Adrenal gland (tissue), 12 donors: ENCODE results near the gene SLC25A26. TPM values are rescaled to one million over a fixed set of nuclear protein-coding genes. Genes with fewer than 3 reads are reported as not detected.

Experiments
- DNase-seq, 7 donors: peaks; one replicate each; pipeline ENCODE4 v3.0.0-alpha.2; 2019 to 2020
- H3K27ac ChIP-seq, 5 donors: fragments of 200-600 bp; sonication (generic) in 4 of 5; 1 replicate in 3 of 5; 2 replicates in 2 of 5; pipeline versions ENCODE4 v1.5.1 to v1.8.0; 2016 to 2020; ENCODE audit warnings: mild to moderate bottlenecking in 1 of 5
- H3K27me3 ChIP-seq: fragments of 200-600 bp; 2 replicates; pipeline ENCODE4 v1.8.0; 2021
- H3K36me3 ChIP-seq, 2 donors: fragments of 200-600 bp; replicated peaks in 1 of 2; 1 replicate in 1 of 2; 2 replicates in 1 of 2; pipeline versions ENCODE4 v1.5.1 to v1.8.0; 2018 to 2022
- H3K4me1 ChIP-seq, 2 donors: fragments of 200-600 bp; replicated peaks in 1 of 2; 1 replicate in 1 of 2; 2 replicates in 1 of 2; pipeline versions ENCODE4 v1.5.1 to v1.8.0; 2018 to 2021
- H3K4me3 ChIP-seq, 4 donors: fragments of 200-600 bp; sonication (generic) in 3 of 4; one replicate each; pipeline ENCODE4 v1.5.1; 2016 to 2018
- H3K9me3 ChIP-seq, 3 donors: fragments of 200-600 bp; sonication (generic) in 1 of 3; replicated peaks in 1 of 3; 1 replicate in 2 of 3; 2 replicates in 1 of 3; pipeline versions ENCODE4 v1.5.1 to v1.8.0; 2016 to 2021
- CTCF ChIP-seq, 6 experiments: fragments of 450-650 bp in 4 of 6; fragments of 200-600 bp in 2 of 6; sonication (generic) in 1 of 6; IDR thresholded peaks; 1 replicate in 5 of 6; 2 replicates in 1 of 6; pipeline versions ENCODE4 v1.5.1 to v1.8.0; 2016 to 2021; ENCODE audit warnings: antibody characterized with exemption in 6 of 6, mild to moderate bottlenecking in 2 of 6, moderate library complexity in 1 of 6
- POLR2A ChIP-seq, 2 donors: fragments of 450-650 bp; IDR thresholded peaks; one replicate each; pipeline ENCODE4 v1.6.1; 2017; ENCODE audit warnings: antibody characterized with exemption in 2 of 2, mild to moderate bottlenecking in 2 of 2, moderate library complexity in 1 of 2
- WGBS, 4 donors: extraction: QIAGEN DNeasy Blood & Tissue Kit in 2 of 4; methylation state at CpG; one replicate each; pipeline versions ENCODE4 v1.1.5 to v1.1.7; 2013 to 2017; 5-methylcytosine and 5-hydroxymethylcytosine counted together
- intact Hi-C, 2 donors: fragments of 100-400 bp; cut with DNase I; formaldehyde crosslinking; loops; one replicate each; pipeline versions ENCODE4 v1.14.1 to v1.15.0; 2022 to 2023
- polyA plus RNA-seq, 3 donors: library from polyadenylated mRNA; stranded (reverse); fragments of 200-250 nt in 2 of 3; fragments of 350-450 nt in 1 of 3; fragmentation: Illumina TruSeq in 1 of 3; extraction: RNeasy Lipid Tissue Mini Kit (QIAGEN cat#74804) in 1 of 3; gene quantifications; one replicate each; pipeline ENCODE4 v1.2.3, GENCODE V29; 2013 to 2014
- total RNA-seq, 9 donors: library from RNA; depleted of rRNA in 4 of 9; stranded (reverse); fragments of >200 nt in 4 of 9; fragments of 120-200 nt in 1 of 9; fragmentation: NEBNext Ultra II Directional in 1 of 9; extraction: Animal tissue kit (Norgen Biotek cat#: 25700) in 1 of 9; gene quantifications; one replicate each; pipeline versions ENCODE4 v1.1.0 to v1.2.4, GENCODE V29; 2013 to 2023
- donor health status: healthy with polysubstance abuse.
- donor health status: Bipolar disorder and iron deficiency.
- donor health status: DM: yes; HTN: yes; CAD: no.
- donor health status: DM: no; HTN: no; CAD: no.
- donor health status: DM: no; HTN: no; CAD: no.
- donor health status: DM: yes; HTN: yes; CAD: no.

Gene SLC25A26
- total and polyA plus RNA-seq, 12 donors = 9.5 to 38.2 (median 22.2) TPM

- H3K4me1 ChIP-seq = peaks cover 6 to 8% of the 10 kb centered on the region in 2 donors
- no peak overlapping the region for H3K4me3 ChIP-seq
- no peak for DNase-seq
- no peak overlapping the region for H3K27ac ChIP-seq
- intact Hi-C loops = no loop called here
- no peaks in the 10 kb centered on the region for H3K36me3 ChIP-seq
- H3K27me3 ChIP-seq = no peaks in the 10 kb centered on the region
- WGBS, 4 donors = 15 to 24% (median 21%) methylated on average over 2 to 3 of the region's 3 CpGs
- TF ChIP-seq POLR2A (IDR thresholded peaks at IDR 0.05) (no peak), CTCF (IDR thresholded peaks at IDR 0.05) (no peak)
- H3K9me3 ChIP-seq = no peaks in the 10 kb centered on the region
These were observed 203.0 kb downstream of the SLC25A26 start for GRCh38 chr3:66423791-66424190.

DNA sequence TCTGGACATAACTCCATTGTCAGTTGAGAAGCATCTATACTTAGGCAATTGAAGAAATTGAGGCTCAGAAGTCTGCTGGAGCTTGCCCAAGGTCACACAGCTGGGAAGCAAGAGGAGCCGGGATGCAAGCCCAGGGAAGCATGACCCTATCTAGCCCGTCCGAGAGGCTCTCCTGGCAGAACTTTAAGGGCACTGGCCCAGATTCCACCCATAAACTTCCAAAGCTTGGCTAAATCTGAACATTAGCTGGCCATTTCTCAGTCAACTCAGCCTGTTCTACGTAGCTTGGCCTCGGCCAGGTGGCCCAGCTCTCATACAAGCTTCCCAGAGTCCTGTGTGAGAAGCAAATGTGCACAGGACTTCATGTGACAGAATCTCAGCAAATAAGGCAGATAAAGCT is 204.2 kb downstream of the SLC25A26 start:
- Histone ChIP-seq H3K4me1 (peaks cover 6 to 8% of the 10 kb centered on the region in 2 donors), H3K27me3 (no peaks in the 10 kb centered on the region), H3K9me3 (no peaks in the 10 kb centered on the region), H3K27ac (peak overlapping the region in 1 of 5 donors; percentile 24), H3K4me3 (no peak overlapping the region), H3K36me3 (no peaks in the 10 kb centered on the region)
- intact Hi-C loops = no loop called here
- DNase-seq = peak; percentile 25 to 80 (median 45)
- no peak for TF ChIP-seq POLR2A (IDR thresholded peaks at IDR 0.05)
- no peak for TF ChIP-seq CTCF (IDR thresholded peaks at IDR 0.05)
- 26 to 46% (median 33%) methylated on average over 5 of the region's 5 CpGs for WGBS, 4 donors

DNA sequence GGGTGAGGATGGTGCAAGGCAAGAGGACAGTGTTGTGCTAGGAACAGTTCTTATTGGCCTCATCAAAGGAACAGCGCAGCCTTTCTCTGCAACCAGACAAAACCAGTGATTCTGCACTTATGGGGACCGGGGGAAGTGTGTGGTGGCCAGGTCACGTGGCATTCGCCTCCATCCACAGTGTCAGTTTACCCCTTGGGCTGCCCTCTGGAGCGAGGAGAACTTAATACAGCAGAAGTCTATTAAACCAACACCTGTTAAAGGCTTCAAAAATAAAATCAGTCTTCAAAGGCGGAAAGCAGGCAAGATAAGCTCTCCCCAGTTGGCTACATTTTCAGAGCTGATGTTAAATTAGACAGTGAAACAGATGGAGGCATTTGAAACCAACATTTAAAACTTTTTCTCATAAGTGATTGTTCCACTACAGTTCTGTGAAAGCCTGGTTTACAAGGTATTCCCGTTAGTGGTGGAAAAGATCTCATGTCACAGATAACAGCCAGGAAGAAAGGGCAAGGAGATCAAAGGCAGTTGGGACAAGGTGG is 204.8 kb downstream of the SLC25A26 start:
- Histone ChIP-seq H3K4me1 (peaks cover 6 to 8% of the 10 kb centered on the region in 2 donors), H3K27me3 (no peaks in the 10 kb centered on the region), H3K9me3 (no peaks in the 10 kb centered on the region), H3K4me3 (no peak overlapping the region), H3K36me3 (no peaks in the 10 kb centered on the region), H3K27ac (peak overlapping the region in 1 of 5 donors; percentile 24)
- 85 to 94% (median 89%) methylated on average over 7 of the region's 7 CpGs for WGBS, 4 donors
- intact Hi-C loops = no loop called here
- TF ChIP-seq CTCF (IDR thresholded peaks at IDR 0.05) (no peak), POLR2A (IDR thresholded peaks at IDR 0.05) (no peak)
- DNase-seq = no peak

DNA sequence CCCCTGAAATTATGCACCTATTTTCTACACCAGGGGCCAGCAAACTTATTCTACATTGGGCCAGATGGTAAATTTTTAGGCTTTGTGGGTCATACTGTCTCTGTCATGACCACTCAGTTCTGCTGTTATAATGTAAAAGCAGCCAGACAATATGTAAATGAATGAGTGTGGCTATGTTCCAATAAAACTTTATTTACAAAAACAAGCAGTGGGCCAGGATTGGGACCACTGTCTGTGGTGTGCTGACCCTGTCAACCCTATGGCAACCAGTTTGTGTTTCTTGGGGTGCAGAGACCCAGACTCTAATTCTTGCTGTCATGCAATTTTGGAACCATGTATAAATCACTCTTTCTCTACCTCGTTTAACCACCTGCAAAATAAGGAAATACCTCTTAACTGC is 205.3 kb downstream of the SLC25A26 start:
- Histone ChIP-seq H3K27me3 (no peaks in the 10 kb centered on the region), H3K4me3 (no peak overlapping the region), H3K4me1 (peaks cover 6 to 8% of the 10 kb centered on the region in 2 donors), H3K9me3 (no peaks in the 10 kb centered on the region), H3K27ac (no peak overlapping the region), H3K36me3 (no peaks in the 10 kb centered on the region)
- no peak for TF ChIP-seq CTCF (IDR thresholded peaks at IDR 0.05)
- WGBS, 4 donors = 54 to 73% (median 61%) methylated on average over 1 of the region's 1 CpG
- intact Hi-C loops = no loop called here
- no peak for DNase-seq
